Measurements from ENCODE around the gene MTARC2.
"Not testable (repeated sequence)": the region's sequence is repeated elsewhere in the genome, so short reads cannot be mapped to it uniquely, and the experiment has no call there.

Gene MTARC2

GRCh38 chr1:220748089-220748934 is at the start of gene MTARC2:
Gene MTARC2 (plus strand): TSS chr1:220748322. CDS start chr1:220748532, 210 bp downstream.
- no peak for DNase-seq (ENCODE audit: low read depth)

- DNase-seq (ENCODE audit: low read depth) = no peak
Measured at GRCh38 chr1:220698607-220699016, 49.5 kb upstream of the MTARC2 start.

DNA sequence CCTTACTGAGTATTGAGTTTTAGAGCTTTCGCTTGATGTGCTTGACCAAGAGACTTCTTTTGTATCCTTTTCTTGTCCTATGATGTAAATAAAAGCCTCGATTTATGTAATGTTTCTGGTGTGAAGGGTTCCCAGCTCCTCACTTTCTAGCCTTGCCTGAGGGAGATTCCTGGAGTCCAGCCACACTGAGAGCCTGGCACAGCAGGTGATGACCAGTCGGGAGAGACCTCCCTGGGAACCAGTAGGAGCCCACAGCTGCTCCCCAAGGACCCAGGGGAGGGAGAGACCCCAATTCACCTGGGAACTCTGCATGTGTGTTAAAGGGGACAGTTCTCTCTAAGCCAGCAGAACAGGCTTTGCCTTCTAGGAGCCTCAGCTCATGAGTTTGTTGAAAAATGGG is 49.1 kb upstream of the MTARC2 start:
- DNase-seq (ENCODE audit: low read depth) = no peak

DNA sequence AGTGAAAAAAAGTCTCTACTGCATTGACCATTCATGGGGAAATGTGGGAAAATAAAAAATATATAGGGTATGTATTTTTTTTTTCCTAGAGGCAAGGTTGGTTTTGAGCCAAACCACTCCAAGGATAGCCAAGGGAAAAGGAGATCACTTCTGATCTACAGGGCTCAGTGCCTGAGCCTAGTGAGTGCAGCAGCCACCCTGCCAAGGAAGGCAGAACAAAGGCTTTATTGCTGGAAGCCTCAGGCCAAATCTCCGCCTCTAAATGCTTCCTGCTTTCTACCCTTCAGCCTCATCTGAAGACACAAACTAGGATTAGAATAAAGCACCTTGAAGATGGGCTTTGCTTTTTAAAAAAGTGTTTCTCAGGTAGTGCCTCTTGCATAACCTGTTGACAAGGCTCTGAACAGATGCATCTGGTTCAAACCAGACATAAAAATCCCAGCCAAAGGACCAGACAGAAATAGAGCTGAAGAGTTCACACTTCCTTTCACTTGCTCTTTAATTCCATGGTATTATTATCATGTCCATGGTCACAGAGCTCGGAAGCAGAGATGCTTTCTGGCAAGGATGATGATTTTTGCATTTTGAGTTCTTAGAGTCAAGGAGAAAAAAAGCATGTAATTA is 47.5 kb upstream of the MTARC2 start:
- no peak for DNase-seq (ENCODE audit: low read depth)

GRCh38 chr1:220701974-220702373 is 46.1 kb upstream of the MTARC2 start:
- no peak for DNase-seq (ENCODE audit: low read depth)

DNA sequence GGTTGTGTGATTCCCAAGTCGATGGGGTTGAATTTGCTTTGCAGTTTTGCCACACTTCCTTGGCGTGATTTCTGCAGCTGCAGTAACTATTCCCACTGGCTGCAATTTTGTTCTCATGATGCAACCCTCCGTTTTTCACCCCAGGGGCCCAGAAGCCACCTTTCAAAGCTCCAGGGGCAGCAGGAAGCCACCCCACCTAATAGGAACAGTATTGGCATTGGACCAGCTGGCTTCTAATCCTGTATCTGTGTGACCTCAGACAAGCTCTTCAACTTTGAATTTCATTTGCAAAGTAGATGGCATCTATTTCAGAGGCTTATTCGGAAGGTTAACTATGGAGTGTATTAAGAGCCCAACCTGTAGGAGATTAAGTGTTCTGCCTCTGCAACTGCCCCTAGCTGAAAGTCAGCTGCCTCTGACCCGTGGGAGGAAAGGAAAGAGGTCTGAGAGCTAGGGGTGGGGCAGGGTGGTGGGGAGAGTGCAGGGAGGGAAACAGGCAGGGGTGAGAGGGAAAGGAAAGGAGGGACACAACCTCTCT is 45.3 kb upstream of the MTARC2 start:
- no peak for DNase-seq (ENCODE audit: low read depth)

DNA sequence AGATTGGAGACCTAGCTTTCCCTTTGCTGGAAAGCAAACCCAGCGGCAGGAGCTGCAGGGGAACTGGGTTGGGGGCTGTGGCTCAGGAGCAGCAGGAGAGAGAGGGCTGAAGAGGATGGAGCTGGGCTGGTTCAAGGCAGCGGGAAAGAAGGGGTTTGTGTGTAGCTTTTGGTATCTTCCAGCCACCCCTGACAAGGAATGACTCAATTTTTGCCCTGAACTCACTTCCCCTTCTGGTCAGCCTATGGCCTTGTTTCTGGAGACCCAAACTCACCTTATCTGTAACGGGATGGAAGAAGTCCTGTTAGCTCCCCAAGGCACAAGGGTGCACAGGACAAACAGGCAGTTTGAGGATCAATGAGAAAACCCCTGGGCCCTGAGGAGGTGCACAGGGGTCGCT is 44.8 kb upstream of the MTARC2 start:
- DNase-seq (ENCODE audit: low read depth) = no peak

- DNase-seq (ENCODE audit: low read depth) = no peak
Measured at GRCh38 chr1:220705782-220706181, 42.3 kb upstream of the MTARC2 start.

GRCh38 chr1:220706480-220706879 is 41.6 kb upstream of the MTARC2 start:
- no peak for DNase-seq (ENCODE audit: low read depth)

DNA sequence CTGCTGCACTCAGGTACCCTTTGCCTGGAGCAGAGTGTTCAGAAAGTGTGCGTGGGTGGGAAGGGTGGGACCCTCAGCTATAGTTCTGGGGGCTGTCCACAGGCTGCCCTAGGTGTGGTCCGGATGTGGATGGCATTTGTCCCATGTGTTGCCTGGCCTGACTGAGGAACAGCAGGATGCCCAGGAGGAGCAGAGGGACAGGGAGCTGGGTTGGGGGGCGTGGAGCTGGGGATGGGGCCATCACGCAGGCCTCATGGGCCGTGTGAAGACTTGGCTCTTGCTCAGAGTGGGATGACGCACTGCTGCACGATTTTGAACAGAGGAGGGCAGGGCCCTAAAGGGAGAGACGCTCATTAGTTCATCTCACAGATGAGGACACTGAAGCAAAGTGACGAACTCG is 41.0 kb upstream of the MTARC2 start:
- DNase-seq (ENCODE audit: low read depth) = no peak

DNA sequence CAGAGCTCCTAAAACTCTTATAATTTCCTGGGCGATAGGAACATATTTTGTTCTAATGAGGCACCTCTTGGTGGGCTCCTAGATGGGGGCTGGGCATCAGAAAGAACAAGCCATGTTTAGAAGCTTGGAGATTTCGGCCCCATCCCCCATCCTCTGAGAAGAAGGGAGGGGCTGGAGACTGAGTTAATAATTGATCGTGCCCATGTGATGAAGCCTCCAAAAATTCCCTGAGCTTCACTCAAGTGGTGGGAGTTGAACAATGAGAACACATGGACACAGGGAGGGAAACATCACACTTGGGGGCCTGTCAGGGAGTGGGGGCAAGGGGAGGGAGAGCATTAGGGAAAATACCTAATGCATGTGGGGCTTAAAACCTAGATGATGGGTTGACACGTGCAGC is 39.9 kb upstream of the MTARC2 start:
- no peak for DNase-seq (ENCODE audit: low read depth)

DNA sequence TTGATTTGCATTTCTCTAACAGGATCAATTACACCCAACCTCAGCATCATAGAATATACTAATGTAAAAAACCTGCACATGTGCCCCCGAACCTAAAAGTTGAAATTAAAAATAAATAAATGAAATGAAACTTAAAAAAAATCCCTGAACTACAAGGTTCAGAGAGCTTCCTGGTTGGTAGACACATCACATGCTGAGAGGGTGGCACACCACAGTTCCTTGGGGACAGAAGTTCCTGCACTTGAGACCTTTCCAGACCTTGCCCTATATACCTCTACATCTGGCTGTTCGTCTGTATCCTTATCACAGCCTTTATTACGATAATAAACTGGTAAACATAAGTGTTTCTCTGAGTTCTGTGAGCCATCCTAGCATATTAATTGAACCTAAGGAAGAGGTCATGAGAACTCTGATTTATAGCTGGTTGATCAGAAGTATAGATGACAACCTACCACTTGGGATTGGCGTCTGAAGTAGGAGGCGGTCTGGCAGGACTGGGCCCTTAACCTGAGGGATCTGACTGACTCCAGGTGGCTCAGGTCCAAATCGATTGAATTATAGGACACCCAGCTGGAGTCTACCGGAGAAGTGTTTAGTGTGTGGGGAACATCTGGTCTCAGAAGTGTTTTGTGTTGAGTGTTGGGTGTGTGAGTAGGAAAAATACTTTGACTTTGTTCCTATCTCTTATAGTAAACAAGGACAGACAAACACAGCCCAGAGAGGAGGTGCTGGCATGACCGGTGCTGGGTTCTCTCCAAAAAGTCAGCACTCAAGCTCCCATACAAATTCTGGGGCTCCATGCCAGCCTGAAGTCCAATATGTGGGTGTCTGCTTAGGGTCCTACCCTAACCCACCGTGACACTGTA is 39.0 kb upstream of the MTARC2 start:
- DNase-seq (ENCODE audit: low read depth) = no peak

- DNase-seq (ENCODE audit: low read depth) = no peak
Measured at GRCh38 chr1:220710333-220710732, 37.8 kb upstream of the MTARC2 start.

GRCh38 chr1:220711056-220711809 is 36.9 kb upstream of the MTARC2 start:
- no peak for DNase-seq (ENCODE audit: low read depth)

DNA sequence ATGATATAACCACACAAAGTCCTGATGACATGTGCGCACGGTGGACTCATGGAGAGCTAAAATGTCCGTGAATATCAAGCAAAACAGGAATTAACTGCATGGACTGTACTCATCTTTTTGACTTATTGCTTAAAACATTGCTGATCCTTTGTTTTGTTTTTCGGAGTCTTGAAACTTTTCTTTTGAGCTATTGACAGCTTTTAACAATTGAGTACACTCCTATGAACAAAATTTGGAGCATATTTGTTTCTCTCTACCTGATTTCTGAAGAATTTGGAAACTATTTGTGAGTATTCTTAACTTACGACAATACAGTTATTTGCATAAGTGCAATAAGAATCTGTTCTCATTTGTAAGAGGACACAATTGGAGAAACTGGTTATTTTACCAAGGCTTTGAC is 32.1 kb upstream of the MTARC2 start:
- not testable (repeated sequence) for DNase-seq (ENCODE audit: low read depth)

GRCh38 chr1:220717800-220718640 is 30.1 kb upstream of the MTARC2 start:
- DNase-seq (ENCODE audit: low read depth) = no peak

- not testable (repeated sequence) for DNase-seq (ENCODE audit: low read depth)
Measured at GRCh38 chr1:220721266-220721665, 26.9 kb upstream of the MTARC2 start.

GRCh38 chr1:220726634-220727033 is 21.5 kb upstream of the MTARC2 start:
- DNase-seq (ENCODE audit: low read depth) = no peak

GRCh38 chr1:220727519-220727918 is 20.6 kb upstream of the MTARC2 start:
- no peak for DNase-seq (ENCODE audit: low read depth)

DNA sequence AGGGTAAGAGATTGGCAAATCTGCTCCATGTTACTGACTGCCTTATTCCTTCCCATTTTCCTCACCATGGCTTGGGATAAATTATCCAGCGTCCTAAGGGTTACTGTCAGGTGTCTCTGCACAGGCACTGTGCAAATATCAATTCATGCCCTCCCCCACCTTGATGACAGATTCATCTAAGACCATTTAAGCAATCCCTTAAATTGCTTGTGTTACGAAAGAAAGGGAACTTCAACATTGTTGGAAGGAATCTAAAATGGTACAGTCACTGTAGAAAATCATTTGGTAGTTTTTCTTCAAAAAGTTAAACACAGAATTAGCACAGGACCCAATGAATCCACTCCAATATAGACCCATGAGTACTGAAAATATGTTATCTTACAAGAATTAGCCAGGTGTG is 17.6 kb upstream of the MTARC2 start:
- DNase-seq (ENCODE audit: low read depth) = no peak

DNA sequence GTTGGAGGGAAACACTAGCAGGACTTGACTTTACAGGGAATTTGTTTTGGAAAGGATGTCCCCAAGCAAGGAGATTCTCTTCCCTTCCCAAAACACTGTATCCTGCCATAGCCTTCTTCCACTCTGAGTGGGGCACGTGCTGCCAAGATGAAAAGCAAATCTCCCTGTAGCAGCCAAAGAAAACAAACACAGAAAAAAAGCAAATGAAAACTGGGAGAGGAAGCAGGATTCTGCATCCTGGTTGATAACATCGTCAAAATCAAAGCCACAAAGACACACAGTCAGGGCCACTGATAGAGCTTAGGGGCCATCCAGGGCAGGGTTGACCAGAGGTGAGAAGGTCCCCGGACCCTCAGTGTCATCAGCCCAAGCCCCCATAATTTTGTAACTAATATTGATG is 16.0 kb upstream of the MTARC2 start:
- DNase-seq (ENCODE audit: low read depth) = no peak
